Thoracic aorta (tissue), 2 donors: ENCODE results near the gene ZNF516. TPM values are rescaled to one million over a fixed set of nuclear protein-coding genes. Genes with fewer than 3 reads are reported as not detected.

Experiments used
- ATAC-seq: fragments of 150-250 bp; one replicate; pipeline ENCODE4 v1.8.0; 2017; ENCODE audit warnings: low read depth; ENCODE audit not compliant: insufficient number of reproducible peaks, low FRiP score
- DNase-seq: peaks from one replicate; pipeline ENCODE4 v3.0.0-alpha.2; 2020; ENCODE audit warnings: low spot score
- H3K27ac ChIP-seq, 2 donors: fragments of 200-600 bp; sonication (generic); 1 replicate in 1 of 2; 2 replicates in 1 of 2; pipeline ENCODE4 v1.5.1; 2016; ENCODE audit warnings: mild to moderate bottlenecking in 2 of 2, moderate library complexity in 2 of 2
- H3K27me3 ChIP-seq: fragments of 200-600 bp; sonication (generic); replicated peaks from 2 replicates; pipeline ENCODE4 v1.6.0; 2016; ENCODE audit warnings: mild to moderate bottlenecking; ENCODE audit not compliant: insufficient read depth
- H3K36me3 ChIP-seq: fragments of 200-600 bp; sonication (generic); one replicate; pipeline ENCODE4 v1.5.1; 2016
- H3K4me1 ChIP-seq, 2 donors: fragments of 200-600 bp; sonication (generic); 1 replicate in 1 of 2; 2 replicates in 1 of 2; pipeline versions ENCODE4 v1.5.1 to v1.6.0; 2016; ENCODE audit warnings: low read depth in 2 of 2, mild to moderate bottlenecking in 1 of 2; ENCODE audit not compliant: control insufficient read depth in 1 of 2
- H3K4me3 ChIP-seq: fragments of 200-600 bp; sonication (generic); 2 replicates; pipeline ENCODE4 v1.5.1; 2016; ENCODE audit warnings: mild to moderate bottlenecking
- H3K9me3 ChIP-seq: fragments of 200-600 bp; sonication (generic); 2 replicates; pipeline ENCODE4 v1.5.1; 2016
- CTCF ChIP-seq: fragments of 200-600 bp; sonication (generic); IDR thresholded peaks from one replicate; pipeline ENCODE4 v1.5.1; 2019; ENCODE audit warnings: antibody characterized with exemption
- total RNA-seq, 2 donors: library from RNA; depleted of rRNA; stranded (reverse); fragments of >200 nt; gene quantifications; one replicate each; pipeline versions ENCODE4 v1.1.0 to v1.2.3, GENCODE V29; 2016

The ZNF516 gene
- total RNA-seq, 2 donors from 2014 or later = 19.5 to 19.8 TPM

DNA sequence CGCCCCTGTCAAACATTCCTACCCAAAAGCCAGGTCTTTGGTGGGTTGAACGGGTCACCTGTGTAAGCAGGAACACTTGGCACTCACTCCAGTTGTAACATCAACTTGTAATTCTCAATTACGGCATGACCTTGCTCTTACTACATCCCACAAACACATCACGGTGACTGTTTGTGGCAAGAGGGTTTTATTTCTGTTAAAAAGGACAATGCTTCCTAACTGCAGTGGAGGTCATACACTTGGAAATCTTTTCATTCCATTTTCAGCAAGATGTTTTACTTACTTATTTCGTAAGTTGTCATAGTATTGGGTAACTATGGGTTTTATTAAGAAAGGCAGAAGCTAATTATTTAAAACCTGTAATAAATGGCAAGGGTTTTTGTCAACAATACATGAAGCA is 126.1 kb downstream of the ZNF516 start:
- DNase-seq (no peak), ATAC-seq (no peak)
- TF ChIP-seq CTCF = no peak
- Histone ChIP-seq H3K4me3 (no peak overlapping the region), H3K27ac (no peak overlapping the region), H3K9me3 (no peaks in the 10 kb centered on the region), H3K36me3 (peaks cover 3% of the 10 kb centered on the region), H3K4me1 (no peaks in the 10 kb centered on the region), H3K27me3 (no peaks in the 10 kb centered on the region)

- no peaks in the 10 kb centered on the region for H3K27me3 ChIP-seq
- DNase-seq = no peak
- peaks cover 3% of the 10 kb centered on the region for H3K36me3 ChIP-seq
- no peak for ATAC-seq
- H3K4me1 ChIP-seq = no peaks in the 10 kb centered on the region
- no peak for TF ChIP-seq CTCF
- no peak overlapping the region for H3K27ac ChIP-seq
- H3K9me3 ChIP-seq = no peaks in the 10 kb centered on the region
- no peak overlapping the region for H3K4me3 ChIP-seq
These were observed 126.8 kb downstream of the ZNF516 start for GRCh38 chr18:76368271-76368670.

GRCh38 chr18:76367168-76368125 is 127.6 kb downstream of the ZNF516 start:
- no peak for ATAC-seq
- no peak for DNase-seq
- TF ChIP-seq CTCF = no peak
- Histone ChIP-seq H3K27ac (no peak overlapping the region), H3K36me3 (peaks cover 3% of the 10 kb centered on the region), H3K9me3 (no peaks in the 10 kb centered on the region), H3K27me3 (no peaks in the 10 kb centered on the region), H3K4me1 (no peaks in the 10 kb centered on the region), H3K4me3 (no peak overlapping the region)

DNA sequence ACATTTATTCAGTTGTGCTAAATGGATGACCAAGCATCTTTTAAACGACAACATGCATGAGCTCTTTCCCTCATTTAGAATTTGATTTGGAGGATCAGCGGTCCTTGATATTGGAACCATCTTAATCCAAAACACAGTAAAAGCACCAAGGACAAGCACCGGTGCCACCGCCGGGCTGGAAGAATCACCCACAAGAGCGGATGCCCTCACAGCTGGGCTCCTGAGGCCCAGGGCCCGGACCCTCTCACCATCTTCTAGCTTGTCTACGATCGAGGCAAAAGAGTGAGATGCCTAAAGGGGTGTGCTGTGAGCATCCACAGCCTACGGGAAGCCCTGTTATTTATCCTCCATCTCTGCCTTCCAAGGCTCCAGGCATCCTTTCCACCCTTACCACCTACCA is 129.5 kb downstream of the ZNF516 start:
- Histone ChIP-seq H3K4me1 (no peaks in the 10 kb centered on the region), H3K4me3 (no peak overlapping the region), H3K36me3 (peaks cover 9% of the 10 kb centered on the region), H3K27ac (no peak overlapping the region), H3K9me3 (no peaks in the 10 kb centered on the region), H3K27me3 (no peaks in the 10 kb centered on the region)
- no peak for TF ChIP-seq CTCF
- DNase-seq = no peak
- ATAC-seq = no peak

GRCh38 chr18:76364282-76365259 is 130.5 kb downstream of the ZNF516 start:
- no peaks in the 10 kb centered on the region for H3K4me1 ChIP-seq
- no peaks in the 10 kb centered on the region for H3K9me3 ChIP-seq
- no peaks in the 10 kb centered on the region for H3K27me3 ChIP-seq
- H3K36me3 ChIP-seq = peaks cover 8% of the 10 kb centered on the region
- H3K4me3 ChIP-seq = no peak overlapping the region
- no peak for TF ChIP-seq CTCF
- ATAC-seq (no peak), DNase-seq (no peak)
- no peak overlapping the region for H3K27ac ChIP-seq
